HG03108 (cell line): ENCODE measurements around the gene CCDC190.
"Not testable (repeated sequence)": the region's sequence is repeated elsewhere in the genome, so short reads cannot be mapped to it uniquely, and the experiment has no call there.

ENCODE experiments used
- ATAC-seq: cut with Tn5 transposase; IDR thresholded peaks from one replicate; pipeline ENCODE4 v1.9.1; 2021; ENCODE audit warnings: moderate library complexity; ENCODE audit not compliant: unreplicated experiment

Gene CCDC190

GRCh38 chr1:162878000-162878596 is 17.1 kb upstream of the CCDC190 start:
- no peak for ATAC-seq

GRCh38 chr1:162877412-162877811 is 16.4 kb upstream of the CCDC190 start:
- ATAC-seq: no peak

GRCh38 chr1:162876751-162877150 is 15.8 kb upstream of the CCDC190 start:
- ATAC-seq: no peak

- ATAC-seq: no peak
Measured at GRCh38 chr1:162873671-162874666, 13.0 kb upstream of the CCDC190 start.

- ATAC-seq: no peak
Measured at GRCh38 chr1:162872981-162873380, 12.0 kb upstream of the CCDC190 start.

GRCh38 chr1:162871417-162871816 is 10.4 kb upstream of the CCDC190 start:
- not testable (repeated sequence) for ATAC-seq

GRCh38 chr1:162868972-162869371 is 8.0 kb upstream of the CCDC190 start:
- no peak for ATAC-seq

GRCh38 chr1:162861625-162862024 is 650 bp upstream of the CCDC190 start:
- no peak for ATAC-seq

GRCh38 chr1:162859191-162859590 is 1.8 kb downstream of the CCDC190 start:
- ATAC-seq: no peak

- ATAC-seq: no peak
Measured at GRCh38 chr1:162857850-162858249, 3.1 kb downstream of the CCDC190 start.

GRCh38 chr1:162856260-162856659 is 4.7 kb downstream of the CCDC190 start:
- ATAC-seq: no peak

- ATAC-seq: no peak
Measured at GRCh38 chr1:162855461-162856150, 5.4 kb downstream of the CCDC190 start.

GRCh38 chr1:162854245-162854882 is 6.6 kb downstream of the CCDC190 start:
- ATAC-seq: peak; percentile 64

GRCh38 chr1:162851341-162851740 is 9.6 kb downstream of the CCDC190 start:
- no peak for ATAC-seq

- no peak for ATAC-seq
Measured at GRCh38 chr1:162849711-162850110, 11.3 kb downstream of the CCDC190 start.

GRCh38 chr1:162847839-162848453 is 13.0 kb downstream of the CCDC190 start:
- ATAC-seq: no peak

GRCh38 chr1:162846256-162847212 is 14.4 kb downstream of the CCDC190 start:
- no peak for ATAC-seq

- ATAC-seq: no peak
Measured at GRCh38 chr1:162844153-162844552, 16.8 kb downstream of the CCDC190 start.

GRCh38 chr1:162840250-162840839 is 20.6 kb downstream of the CCDC190 start:
- no peak for ATAC-seq
